ENCODE results near the gene WDR91. TPM values are rescaled to one million over a fixed set of nuclear protein-coding genes. Genes with fewer than 3 reads are reported as not detected.
"Not testable (repeated sequence)": the region's sequence is repeated elsewhere in the genome, so short reads cannot be mapped to it uniquely, and the experiment has no call there.

Gene WDR91
- polyA plus RNA-seq, 6 donors from 2014 or later, result 2.3 to 5.8 (median 4.5) TPM

GRCh38 chr7:135242096-135242684, 30.9 kb upstream of the WDR91 start:
- Mint-ChIP-seq H3K36me3 (no peaks in the 10 kb centered on the region), H3K27ac (peak overlapping the region in 2 of 6 donors; percentile 14 to 53), H3K4me1 (peaks cover 6 to 35% (median 27%) of the 10 kb centered on the region in 3 donors), H3K4me3 (no peak overlapping the region), H3K9me3 (peaks cover 0 to 4% (median 0%) of the 10 kb centered on the region in 7 donors), H3K27me3 (peaks cover 10 to 17% (median 14%) of the 10 kb centered on the region in 3 donors)
- DNase-seq, result no peak
- no peak for ATAC-seq (ENCODE audit: low read depth in 2 of 2)

DNA sequence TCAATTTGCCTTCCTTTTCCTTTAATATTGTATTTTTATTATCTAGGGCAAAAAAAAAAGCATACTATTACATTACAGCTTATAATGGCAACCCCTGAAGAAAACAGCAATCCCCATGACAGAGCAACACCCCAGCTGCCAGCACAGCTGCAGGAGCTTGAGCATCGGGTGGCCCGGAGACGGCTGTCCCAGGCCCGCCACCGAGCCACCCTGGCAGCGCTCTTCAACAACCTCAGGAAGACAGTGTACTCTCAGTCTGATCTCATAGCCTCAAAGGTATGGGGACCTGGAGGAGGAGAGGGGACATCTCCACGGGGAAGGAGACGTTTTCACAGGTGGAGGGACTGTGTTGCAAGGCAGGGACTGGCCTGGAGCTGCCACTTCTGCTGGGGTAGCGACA, 29.1 kb upstream of the WDR91 start:
- DNase-seq (no peak), ATAC-seq (ENCODE audit: low read depth in 2 of 2) (no peak)
- Mint-ChIP-seq H3K4me3 (peak overlapping the region in 1 of 8 donors; percentile 61), H3K27me3 (peaks cover 13 to 16% (median 13%) of the 10 kb centered on the region in 3 donors), H3K9me3 (peaks cover 0 to 12% (median 0%) of the 10 kb centered on the region in 7 donors), H3K4me1 (peaks cover 17 to 51% (median 43%) of the 10 kb centered on the region in 3 donors), H3K36me3 (no peaks in the 10 kb centered on the region), H3K27ac (peak overlapping the region in 1 of 6 donors; percentile 19)

DNA sequence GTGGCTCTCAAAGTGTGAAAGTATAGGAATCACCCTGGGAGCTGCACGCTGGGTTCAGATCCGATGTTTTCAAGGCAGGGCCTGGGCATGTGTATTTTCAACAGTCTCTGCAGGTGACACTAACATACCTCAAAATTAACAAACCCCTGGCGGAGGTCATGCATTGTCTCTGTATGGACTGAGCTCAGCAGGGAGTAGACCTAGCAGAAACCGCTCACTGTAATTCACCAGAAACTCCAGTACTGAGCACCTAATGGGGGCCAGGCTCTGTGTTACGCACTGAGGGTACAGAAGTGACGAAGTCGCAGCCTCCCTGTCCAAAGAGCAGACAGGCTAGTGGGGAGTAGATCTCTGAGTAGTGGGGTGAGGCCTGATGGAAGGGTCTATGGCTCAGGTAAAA, 27.9 kb upstream of the WDR91 start:
- ATAC-seq (ENCODE audit: low read depth in 2 of 2) (no peak), DNase-seq (no peak)
- Mint-ChIP-seq H3K36me3 (no peaks in the 10 kb centered on the region), H3K4me3 (peak overlapping the region in 1 of 8 donors; percentile 55), H3K4me1 (peaks cover 17 to 51% (median 45%) of the 10 kb centered on the region in 3 donors), H3K27me3 (peaks cover 3 to 9% (median 4%) of the 10 kb centered on the region in 3 donors), H3K9me3 (peaks cover 0 to 12% (median 0%) of the 10 kb centered on the region in 7 donors), H3K27ac (no peak overlapping the region)

GRCh38 chr7:135238112-135238744, 26.9 kb upstream of the WDR91 start:
- Mint-ChIP-seq H3K4me1 (peaks cover 17 to 51% (median 45%) of the 10 kb centered on the region in 3 donors), H3K9me3 (peaks cover 0 to 12% (median 0%) of the 10 kb centered on the region in 7 donors), H3K27ac (peak overlapping the region in 2 of 6 donors; percentile 21 to 38), H3K27me3 (peaks cover 3 to 9% (median 4%) of the 10 kb centered on the region in 3 donors), H3K36me3 (no peaks in the 10 kb centered on the region), H3K4me3 (peak overlapping the region in 2 of 8 donors; percentile 37 to 51)
- ATAC-seq (ENCODE audit: low read depth in 2 of 2), result no peak
- no peak for DNase-seq

GRCh38 chr7:135236727-135237126, 25.4 kb upstream of the WDR91 start:
- Mint-ChIP-seq H3K4me1 (peaks cover 14 to 49% (median 43%) of the 10 kb centered on the region in 3 donors), H3K9me3 (peaks cover 0 to 9% (median 0%) of the 10 kb centered on the region in 7 donors), H3K27me3 (peaks cover 5% of the 10 kb centered on the region in 3 donors), H3K36me3 (no peaks in the 10 kb centered on the region), H3K27ac (peak overlapping the region; percentile 0 to 79 (median 18)), H3K4me3 (peak overlapping the region in 6 of 8 donors; percentile 11 to 84 (median 74))
- ATAC-seq (ENCODE audit: low read depth in 2 of 2) (peak; percentile 57 to 79), DNase-seq (peak; percentile 24)

DNA sequence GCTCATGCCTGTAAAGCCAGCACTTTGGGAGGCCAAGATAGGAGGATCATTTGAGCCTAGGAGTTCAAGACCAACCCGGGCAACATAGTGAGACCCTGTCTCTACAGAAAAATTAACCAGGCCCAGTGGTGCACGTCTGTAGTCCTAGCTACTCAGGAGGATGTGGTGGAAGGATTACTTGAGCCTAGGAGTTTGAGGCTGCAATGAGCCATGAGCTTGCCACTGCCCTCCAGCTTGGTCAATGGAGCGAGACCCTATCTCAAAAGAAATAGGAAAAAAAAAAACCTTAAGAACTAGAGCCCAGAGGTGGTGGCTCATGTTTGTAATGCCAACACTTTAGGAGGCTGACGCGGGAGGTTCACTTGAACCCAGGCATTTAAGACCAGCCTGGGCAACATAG, 24.5 kb upstream of the WDR91 start:
- Mint-ChIP-seq H3K27ac (peak overlapping the region in 1 of 6 donors; percentile 66), H3K4me1 (peaks cover 13 to 46% (median 41%) of the 10 kb centered on the region in 3 donors), H3K4me3 (peak overlapping the region in 1 of 8 donors; percentile 29), H3K36me3 (no peaks in the 10 kb centered on the region), H3K27me3 (peaks cover 0 to 11% (median 8%) of the 10 kb centered on the region in 3 donors), H3K9me3 (peaks cover 0 to 8% (median 0%) of the 10 kb centered on the region in 7 donors)
- ATAC-seq (ENCODE audit: low read depth in 2 of 2), result no peak
- DNase-seq, result no peak

DNA sequence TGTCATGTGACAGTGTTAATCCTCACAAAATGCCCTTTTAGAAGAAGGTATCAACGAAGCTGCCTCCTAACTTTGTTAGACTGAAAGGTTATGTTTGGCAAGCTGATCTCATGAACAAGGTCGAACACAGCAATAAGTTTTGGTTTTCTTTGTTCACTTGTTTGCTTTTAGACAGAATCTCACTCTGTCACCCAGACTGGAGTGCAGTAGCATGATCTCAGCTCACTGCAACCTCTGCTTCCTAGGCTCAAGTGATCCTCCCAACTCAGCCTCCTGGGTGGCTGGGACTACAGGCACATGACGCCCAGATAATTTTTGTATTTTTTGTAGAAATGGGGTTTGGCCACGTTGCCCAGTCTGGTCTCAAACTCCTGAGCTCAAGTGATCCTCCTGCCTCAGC, 23.4 kb upstream of the WDR91 start:
- H3K9me3 Mint-ChIP-seq, result peaks cover 0 to 8% (median 0%) of the 10 kb centered on the region in 7 donors
- no peaks in the 10 kb centered on the region for H3K36me3 Mint-ChIP-seq
- ATAC-seq (ENCODE audit: low read depth in 2 of 2) (no peak), DNase-seq (no peak)
- no peak overlapping the region for H3K4me3 Mint-ChIP-seq
- H3K27ac Mint-ChIP-seq, result no peak overlapping the region
- H3K27me3 Mint-ChIP-seq, result peaks cover 3 to 16% (median 15%) of the 10 kb centered on the region in 3 donors
- H3K4me1 Mint-ChIP-seq, result peaks cover 13 to 43% (median 36%) of the 10 kb centered on the region in 3 donors

- DNase-seq; H3K27ac Mint-ChIP-seq; ATAC-seq (ENCODE audit: low read depth in 2 of 2); H3K36me3 Mint-ChIP-seq; H3K4me3 Mint-ChIP-seq; H3K9me3 Mint-ChIP-seq: not testable (repeated sequence)
- Mint-ChIP-seq H3K27me3 (peaks cover 9 to 22% (median 13%) of the 10 kb centered on the region in 3 donors), H3K4me1 (peaks cover 15 to 38% (median 31%) of the 10 kb centered on the region in 3 donors)
Observed at GRCh38 chr7:135234095-135234494, 22.8 kb upstream of the WDR91 start.

- ATAC-seq (ENCODE audit: low read depth in 2 of 2), result no peak
- no peaks in the 10 kb centered on the region for H3K36me3 Mint-ChIP-seq
- peaks cover 0 to 8% (median 2%) of the 10 kb centered on the region in 7 donors for H3K9me3 Mint-ChIP-seq
- peaks cover 16 to 32% (median 26%) of the 10 kb centered on the region in 3 donors for H3K4me1 Mint-ChIP-seq
- peaks cover 12 to 28% (median 14%) of the 10 kb centered on the region in 3 donors for H3K27me3 Mint-ChIP-seq
- peak within 1 kb of the TSS in 2 of 6 donors; percentile 2 to 12 for H3K27ac Mint-ChIP-seq
- H3K4me3 Mint-ChIP-seq, result no peak within 1 kb of the TSS
- DNase-seq, result no peak
Observed at GRCh38 chr7:135233570-135233969, 22.2 kb upstream of the WDR91 start, which contains the start of gene STRA8. Gene STRA8 (plus strand): TSS chr7:135233838. CDS start chr7:135240525, 6,687 bp downstream.

GRCh38 chr7:135232720-135233119, 21.4 kb upstream of the WDR91 start:
- H3K36me3 Mint-ChIP-seq, result no peaks in the 10 kb centered on the region
- H3K9me3 Mint-ChIP-seq, result peaks cover 0 to 8% (median 2%) of the 10 kb centered on the region in 7 donors
- ATAC-seq (ENCODE audit: low read depth in 2 of 2) (no peak), DNase-seq (no peak)
- H3K4me1 Mint-ChIP-seq, result peaks cover 16 to 27% (median 23%) of the 10 kb centered on the region in 3 donors
- peaks cover 12 to 30% (median 15%) of the 10 kb centered on the region in 3 donors for H3K27me3 Mint-ChIP-seq
- no peak overlapping the region for H3K27ac Mint-ChIP-seq
- H3K4me3 Mint-ChIP-seq, result no peak overlapping the region

DNA sequence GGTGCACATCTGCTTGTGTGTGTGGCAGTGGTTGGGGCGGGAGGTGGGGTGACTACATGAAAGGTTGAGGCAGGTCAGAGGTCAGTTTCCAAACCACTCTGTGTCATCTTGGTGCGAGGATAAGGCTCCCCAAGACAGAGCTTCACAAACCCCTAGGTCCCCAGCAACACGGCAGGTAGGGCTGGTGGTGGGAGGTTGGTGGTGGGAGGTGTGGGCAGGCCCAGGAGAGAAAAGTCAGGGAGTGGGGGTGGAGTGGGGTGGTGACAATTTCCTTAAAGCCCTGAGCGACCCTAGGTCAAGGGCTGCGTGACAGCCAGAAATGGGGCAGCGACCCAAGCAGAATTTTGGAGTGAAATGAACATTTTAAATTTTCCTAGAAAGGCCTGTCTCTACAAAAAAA, 20.8 kb upstream of the WDR91 start:
- Mint-ChIP-seq H3K36me3 (no peaks in the 10 kb centered on the region), H3K27me3 (peaks cover 12 to 30% (median 15%) of the 10 kb centered on the region in 3 donors), H3K4me3 (no peak overlapping the region), H3K27ac (no peak overlapping the region), H3K9me3 (peaks cover 0 to 8% (median 2%) of the 10 kb centered on the region in 7 donors), H3K4me1 (peaks cover 13 to 21% (median 17%) of the 10 kb centered on the region in 3 donors)
- no peak for ATAC-seq (ENCODE audit: low read depth in 2 of 2)
- DNase-seq, result no peak

GRCh38 chr7:135231686-135232085, 20.4 kb upstream of the WDR91 start:
- Mint-ChIP-seq H3K27me3 (peaks cover 12 to 27% (median 15%) of the 10 kb centered on the region in 3 donors), H3K4me3 (no peak overlapping the region), H3K27ac (peak overlapping the region in 1 of 6 donors; percentile 31), H3K9me3 (peaks cover 0 to 5% (median 2%) of the 10 kb centered on the region in 7 donors), H3K36me3 (no peaks in the 10 kb centered on the region), H3K4me1 (peaks cover 9 to 17% (median 13%) of the 10 kb centered on the region in 3 donors)
- DNase-seq (no peak), ATAC-seq (ENCODE audit: low read depth in 2 of 2) (no peak)

DNA sequence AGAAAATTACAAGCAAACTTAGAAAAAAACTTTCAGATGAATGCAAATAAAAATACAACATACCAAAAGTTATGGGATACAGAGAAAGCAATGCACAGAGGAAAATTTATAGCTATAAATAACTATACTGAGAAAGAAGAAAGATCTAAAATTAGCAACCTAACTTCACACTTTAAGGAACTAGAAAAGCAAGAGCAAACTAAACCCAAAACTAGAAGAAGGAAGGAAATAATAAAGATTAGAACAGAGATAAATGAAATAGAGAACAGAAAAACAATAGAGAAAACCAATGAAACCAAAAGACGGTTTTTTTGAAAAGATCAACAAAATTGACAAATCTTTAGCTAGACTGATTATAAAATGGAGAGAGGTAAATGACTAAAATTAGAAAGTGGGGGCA, 12.7 kb upstream of the WDR91 start:
- H3K27ac Mint-ChIP-seq, result peak overlapping the region in 4 of 6 donors; percentile 12 to 79 (median 60)
- H3K27me3 Mint-ChIP-seq, result peaks cover 0 to 13% (median 5%) of the 10 kb centered on the region in 3 donors
- H3K36me3 Mint-ChIP-seq, result no peaks in the 10 kb centered on the region
- peaks cover 17 to 21% (median 19%) of the 10 kb centered on the region in 3 donors for H3K4me1 Mint-ChIP-seq
- peak overlapping the region in 5 of 8 donors; percentile 9 to 71 (median 36) for H3K4me3 Mint-ChIP-seq
- peaks cover 0 to 15% (median 4%) of the 10 kb centered on the region in 7 donors for H3K9me3 Mint-ChIP-seq
- ATAC-seq (ENCODE audit: low read depth in 2 of 2) (peak in 1 of 2 donors; percentile 45), DNase-seq (peak; percentile 7)
